ENCODE results near the gene SULT1A2.
"Not testable (repeated sequence)": the region's sequence is repeated elsewhere in the genome, so short reads cannot be mapped to it uniquely, and the experiment has no call there.

SULT1A2 gene

GRCh38 chr16:28569021-28569420, 27.8 kb downstream of the SULT1A2 start:
- H2AFZ ChIP-seq (ENCODE audit: low read depth, low read length, severe bottlenecking): no peak overlapping the region
- peaks cover 54% of the 10 kb centered on the region for H3K79me2 ChIP-seq (ENCODE audit: insufficient read depth, low read length)
- TF ChIP-seq CTCF (IDR thresholded peaks at IDR 0.05; ENCODE audit: insufficient read depth, low read length, poor library complexity, severe bottlenecking): no peak
- no peak for TF ChIP-seq EZH2phosphoT487 (conservative IDR thresholded peaks at IDR 0.05; ENCODE audit: low read length)
- H3K27ac ChIP-seq (ENCODE audit: low read depth, low read length): no peak overlapping the region
- H3K9me2 ChIP-seq (replicated peaks; ENCODE audit: insufficient read depth, low read length): no peaks in the 10 kb centered on the region
- no peaks in the 10 kb centered on the region for H4K20me1 ChIP-seq (ENCODE audit: low read depth, low read length)
- H3K36me3 ChIP-seq (ENCODE audit: low read length): no peaks in the 10 kb centered on the region; the same call in 1 of the 2 replicates
- no peaks in the 10 kb centered on the region for H3F3A ChIP-seq (ENCODE audit: insufficient read depth)
- no peak overlapping the region for H3K4me2 ChIP-seq (ENCODE audit: low read depth, low read length, poor library complexity, severe bottlenecking)
- H3K9me3 ChIP-seq (ENCODE audit: insufficient read depth, low read length): no peaks in the 10 kb centered on the region; the same call in 1 of the 2 replicates
- H3K9ac ChIP-seq (ENCODE audit: low read length): no peak overlapping the region
- no peak overlapping the region for H3K4me3 ChIP-seq (ENCODE audit: insufficient read depth, low read length, poor library complexity, severe bottlenecking)
- no peaks in the 10 kb centered on the region for H3K27me3 ChIP-seq (ENCODE audit: low read length)

GRCh38 chr16:28567292-28567691, 29.6 kb downstream of the SULT1A2 start:
- Histone ChIP-seq H3F3A (ENCODE audit: insufficient read depth) (no peaks in the 10 kb centered on the region), H3K36me3 (ENCODE audit: low read length) (no peaks in the 10 kb centered on the region; the same call in 1 of the 2 replicates), H3K79me2 (ENCODE audit: insufficient read depth, low read length) (peaks cover 65% of the 10 kb centered on the region), H3K27ac (ENCODE audit: low read depth, low read length) (no peak overlapping the region), H3K9ac (ENCODE audit: low read length) (no peak overlapping the region), H3K27me3 (ENCODE audit: low read length) (no peaks in the 10 kb centered on the region), H3K4me3 (ENCODE audit: insufficient read depth, low read length, poor library complexity, severe bottlenecking) (no peak overlapping the region), H4K20me1 (ENCODE audit: low read depth, low read length) (0 out of 2 replicates have a peak, but pooled peaks cover 2% of the 10 kb centered on the region), H3K9me3 (ENCODE audit: insufficient read depth, low read length) (no peaks in the 10 kb centered on the region; the same call in 1 of the 2 replicates), H3K9me2 (replicated peaks; ENCODE audit: insufficient read depth, low read length) (no peaks in the 10 kb centered on the region), H2AFZ (ENCODE audit: low read depth, low read length, severe bottlenecking) (no peak overlapping the region), H3K4me2 (ENCODE audit: low read depth, low read length, poor library complexity, severe bottlenecking) (no peak overlapping the region)
- TF ChIP-seq EZH2phosphoT487 (conservative IDR thresholded peaks at IDR 0.05; ENCODE audit: low read length): no peak
- no peak for TF ChIP-seq CTCF (IDR thresholded peaks at IDR 0.05; ENCODE audit: insufficient read depth, low read length, poor library complexity, severe bottlenecking)

GRCh38 chr16:28566233-28566925, 30.5 kb downstream of the SULT1A2 start:
- not testable (repeated sequence) for H3K9ac ChIP-seq (ENCODE audit: low read length); H3K27ac ChIP-seq (ENCODE audit: low read depth, low read length); H3K36me3 ChIP-seq (ENCODE audit: low read length); H3K4me3 ChIP-seq (ENCODE audit: insufficient read depth, low read length, poor library complexity, severe bottlenecking); H3K27me3 ChIP-seq (ENCODE audit: low read length); H2AFZ ChIP-seq (ENCODE audit: low read depth, low read length, severe bottlenecking); H3F3A ChIP-seq (ENCODE audit: insufficient read depth); H4K20me1 ChIP-seq (ENCODE audit: low read depth, low read length); H3K4me2 ChIP-seq (ENCODE audit: low read depth, low read length, poor library complexity, severe bottlenecking); H3K9me3 ChIP-seq (ENCODE audit: insufficient read depth, low read length); H3K9me2 ChIP-seq (replicated peaks; ENCODE audit: insufficient read depth, low read length)
- peaks cover 73% of the 10 kb centered on the region for H3K79me2 ChIP-seq (ENCODE audit: insufficient read depth, low read length)

- Histone ChIP-seq H3K4me2 (ENCODE audit: low read depth, low read length, poor library complexity, severe bottlenecking) (no peak overlapping the region), H3K4me3 (ENCODE audit: insufficient read depth, low read length, poor library complexity, severe bottlenecking) (no peak overlapping the region), H3K9ac (ENCODE audit: low read length) (no peak overlapping the region), H3K9me3 (ENCODE audit: insufficient read depth, low read length) (no peaks in the 10 kb centered on the region; the same call in 1 of the 2 replicates), H3K9me2 (replicated peaks; ENCODE audit: insufficient read depth, low read length) (no peaks in the 10 kb centered on the region), H3K79me2 (ENCODE audit: insufficient read depth, low read length) (peaks cover 58% of the 10 kb centered on the region), H3F3A (ENCODE audit: insufficient read depth) (no peaks in the 10 kb centered on the region), H2AFZ (ENCODE audit: low read depth, low read length, severe bottlenecking) (no peak overlapping the region), H3K36me3 (ENCODE audit: low read length) (no peaks in the 10 kb centered on the region; the same call in 1 of the 2 replicates), H3K27ac (ENCODE audit: low read depth, low read length) (no peak overlapping the region), H4K20me1 (ENCODE audit: low read depth, low read length) (0 out of 2 replicates have a peak, but pooled peaks cover 3% of the 10 kb centered on the region), H3K27me3 (ENCODE audit: low read length) (no peaks in the 10 kb centered on the region)
- TF ChIP-seq EZH2phosphoT487 (conservative IDR thresholded peaks at IDR 0.05; ENCODE audit: low read length) (no peak), CTCF (IDR thresholded peaks at IDR 0.05; ENCODE audit: insufficient read depth, low read length, poor library complexity, severe bottlenecking) (no peak)
Observed at GRCh38 chr16:28563218-28563617, 33.6 kb downstream of the SULT1A2 start.
